HG03108 (cell line): ENCODE results near the gene LY6G5B.
A peak's percentile ranks its signal among the peaks of the same experiment; 100 is the strongest.

Experiments
- ATAC-seq: cut with Tn5 transposase; IDR thresholded peaks from one replicate; pipeline ENCODE4 v1.9.1; 2021; ENCODE audit warnings: moderate library complexity; ENCODE audit not compliant: unreplicated experiment

LY6G5B gene

DNA sequence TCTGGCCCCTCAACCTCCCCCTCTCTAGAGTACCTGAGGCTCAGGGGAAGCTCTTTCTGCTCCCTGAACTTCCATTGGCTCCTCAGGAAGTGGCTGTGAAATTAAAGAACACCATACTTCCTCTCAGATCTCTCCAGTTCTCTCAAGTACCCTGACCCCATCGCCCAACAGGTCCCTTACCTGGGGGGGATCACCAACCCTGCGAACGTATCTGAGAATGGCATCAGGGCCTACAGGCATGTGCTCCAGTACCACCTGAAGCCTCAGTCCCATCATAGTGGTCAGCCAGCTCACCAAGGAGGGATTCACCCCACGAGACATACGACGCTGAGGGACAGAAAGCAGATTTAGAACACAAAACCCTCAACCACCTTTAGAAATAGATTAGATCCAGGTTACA lies 29.2 kb upstream of the LY6G5B start:
- ATAC-seq: no peak

DNA sequence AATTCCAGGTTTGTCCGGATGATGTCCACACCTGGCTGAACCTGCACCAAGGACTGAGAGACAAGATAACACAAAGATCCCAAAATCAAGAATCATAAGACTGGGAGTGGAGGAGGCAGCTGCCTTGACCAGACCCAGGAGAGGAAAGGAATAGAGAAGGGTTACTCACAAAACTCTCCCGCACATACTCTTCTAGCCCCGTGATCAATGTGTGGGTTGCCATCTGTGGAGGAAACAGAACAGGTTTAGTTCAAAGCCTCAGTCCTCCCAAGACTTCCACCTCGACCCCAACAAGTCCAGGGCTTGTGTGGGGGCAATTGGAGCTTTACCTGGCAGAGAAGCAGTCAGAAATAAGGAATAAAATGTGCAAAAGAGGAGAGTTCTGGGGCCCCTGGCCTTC lies 28.4 kb upstream of the LY6G5B start:
- ATAC-seq: no peak

GRCh38 chr6:31642798-31643570 lies 26.8 kb upstream of the LY6G5B start:
- no peak for ATAC-seq

DNA sequence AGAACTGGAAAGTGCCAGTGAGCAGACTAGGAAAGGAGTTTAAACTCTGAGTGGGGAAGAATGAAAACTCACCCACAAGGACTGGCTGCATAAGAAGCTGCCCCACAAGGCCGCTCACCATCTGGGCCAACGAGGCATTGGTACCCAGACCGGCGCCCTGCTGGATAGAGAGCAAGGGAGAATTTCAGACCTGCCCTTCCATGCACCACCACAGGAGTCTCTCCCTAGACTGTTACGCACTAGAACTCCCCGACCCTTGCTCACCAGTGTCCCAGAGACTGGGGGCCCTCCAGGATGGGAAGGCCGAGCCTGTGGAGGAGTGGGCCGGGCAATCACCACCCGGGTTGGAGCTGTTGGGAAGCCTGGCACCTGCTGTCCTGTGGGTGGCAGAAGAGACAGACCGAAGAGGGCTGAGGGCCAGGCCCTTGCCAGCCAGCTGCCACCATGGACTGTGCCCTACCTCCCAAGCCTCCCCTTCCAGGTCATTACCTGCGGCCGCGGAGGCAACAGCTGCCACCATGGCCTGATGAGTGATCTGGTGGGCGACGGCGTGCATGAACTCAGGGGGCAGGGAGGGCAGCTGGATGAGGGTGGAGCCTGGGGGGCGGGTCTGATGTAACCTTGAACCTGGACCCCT lies 25.8 kb upstream of the LY6G5B start:
- no peak for ATAC-seq

- no peak for ATAC-seq
These were observed 24.5 kb upstream of the LY6G5B start for GRCh38 chr6:31645325-31645724.

- peak; percentile 17 for ATAC-seq
These were observed 18.1 kb upstream of the LY6G5B start for GRCh38 chr6:31651602-31652191.

- peak; percentile 53 for ATAC-seq
These were observed 16.7 kb upstream of the LY6G5B start for GRCh38 chr6:31652925-31653724.

DNA sequence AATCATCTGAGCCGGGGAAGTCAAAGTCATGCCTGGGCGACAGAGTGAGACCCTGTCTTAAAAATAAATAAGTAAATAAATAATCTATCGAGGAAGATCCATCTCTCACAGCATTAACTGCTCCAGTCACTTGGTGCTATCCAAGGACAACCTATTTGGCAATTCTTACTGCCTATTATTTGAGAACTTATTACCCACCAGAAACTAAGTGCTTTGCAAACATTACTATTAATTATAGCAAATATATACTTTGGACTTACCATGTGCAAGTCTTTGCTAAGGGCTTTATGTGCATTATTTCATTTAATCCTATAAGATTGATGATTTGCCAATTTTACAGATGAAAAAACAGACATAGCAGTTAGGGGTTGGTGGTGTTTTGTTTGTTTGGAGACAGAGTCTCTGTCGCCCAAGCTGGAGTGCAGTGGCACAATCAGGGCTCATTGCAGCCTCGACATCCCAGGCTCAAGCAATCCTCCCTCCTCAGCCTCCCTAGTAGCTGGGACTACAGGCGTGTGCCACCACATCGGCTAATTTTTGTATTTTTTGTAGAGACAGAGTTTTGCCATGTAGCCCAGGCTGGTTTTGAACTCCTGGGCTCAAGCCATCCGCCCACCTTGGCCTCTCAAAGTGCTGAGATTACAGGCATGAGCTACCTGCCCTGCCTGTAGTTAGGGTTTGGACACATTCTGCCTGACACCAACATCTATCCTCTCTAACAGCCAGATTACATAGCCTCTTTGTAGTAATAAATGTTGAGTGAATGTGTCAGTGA lies 15.0 kb upstream of the LY6G5B start:
- ATAC-seq: no peak

GRCh38 chr6:31655349-31656237 lies 14.2 kb upstream of the LY6G5B start, which contains the start of gene APOM:
Gene APOM, plus strand, starts transcription at chr6:31655894. Its CDS starts 73 bp downstream, at chr6:31655967.
- no peak for ATAC-seq

DNA sequence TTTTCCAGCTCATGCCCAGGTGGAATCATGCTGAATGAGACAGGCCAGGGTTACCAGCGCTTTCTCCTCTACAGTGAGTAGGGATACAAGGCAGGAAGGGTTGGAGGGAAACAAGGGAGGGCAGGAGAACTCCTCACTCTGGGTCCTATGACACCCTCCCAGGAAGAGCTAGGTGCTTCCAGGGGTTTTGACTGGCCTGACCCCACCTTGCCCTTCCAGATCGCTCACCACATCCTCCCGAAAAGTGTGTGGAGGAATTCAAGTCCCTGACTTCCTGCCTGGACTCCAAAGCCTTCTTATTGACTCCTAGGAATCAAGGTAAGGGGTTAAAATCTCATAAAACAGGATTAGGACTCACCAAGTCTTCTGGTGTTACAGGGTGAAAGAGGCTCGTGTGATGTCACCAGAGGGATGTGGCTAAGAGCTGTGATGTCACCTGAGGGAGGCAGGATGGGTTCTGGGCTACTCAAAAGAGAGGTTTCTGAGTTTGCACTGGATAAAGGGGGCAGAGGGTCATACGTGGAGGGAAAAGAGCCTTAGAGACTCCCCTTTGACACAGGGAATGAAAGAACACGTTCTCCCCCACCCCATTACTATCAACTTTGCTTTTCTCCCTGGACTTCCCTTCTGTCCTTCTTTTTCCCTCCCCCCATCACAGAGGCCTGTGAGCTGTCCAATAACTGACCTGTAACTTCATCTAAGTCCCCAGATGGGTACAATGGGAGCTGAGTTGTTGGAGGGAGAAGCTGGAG lies 12.2 kb upstream of the LY6G5B start:
- ATAC-seq: no peak

DNA sequence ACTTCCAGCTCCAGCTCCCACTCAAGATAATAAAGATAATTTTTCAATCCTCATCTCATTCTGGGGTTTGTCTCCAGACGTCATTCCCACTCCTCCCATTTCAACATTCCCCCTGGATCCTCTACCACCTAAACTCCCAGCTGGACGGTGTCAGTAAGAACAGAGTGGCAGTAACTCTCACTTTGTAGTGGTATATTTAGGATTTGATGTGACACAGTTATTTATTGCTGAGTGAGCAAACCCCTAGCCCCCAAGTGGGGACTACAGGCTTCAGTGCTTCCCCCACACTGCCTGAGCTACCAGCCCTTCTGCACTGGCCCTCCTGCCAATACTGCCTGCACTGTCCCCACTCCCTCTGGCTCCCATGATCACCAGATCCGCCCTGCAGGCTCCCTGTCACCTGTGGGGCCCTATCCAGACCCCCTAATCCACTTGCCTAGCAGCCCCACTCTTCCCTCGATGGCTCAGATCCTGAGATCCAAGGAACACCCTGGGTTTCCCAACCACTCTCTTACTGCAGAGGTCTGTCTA lies 11.6 kb upstream of the LY6G5B start:
- ATAC-seq: no peak

DNA sequence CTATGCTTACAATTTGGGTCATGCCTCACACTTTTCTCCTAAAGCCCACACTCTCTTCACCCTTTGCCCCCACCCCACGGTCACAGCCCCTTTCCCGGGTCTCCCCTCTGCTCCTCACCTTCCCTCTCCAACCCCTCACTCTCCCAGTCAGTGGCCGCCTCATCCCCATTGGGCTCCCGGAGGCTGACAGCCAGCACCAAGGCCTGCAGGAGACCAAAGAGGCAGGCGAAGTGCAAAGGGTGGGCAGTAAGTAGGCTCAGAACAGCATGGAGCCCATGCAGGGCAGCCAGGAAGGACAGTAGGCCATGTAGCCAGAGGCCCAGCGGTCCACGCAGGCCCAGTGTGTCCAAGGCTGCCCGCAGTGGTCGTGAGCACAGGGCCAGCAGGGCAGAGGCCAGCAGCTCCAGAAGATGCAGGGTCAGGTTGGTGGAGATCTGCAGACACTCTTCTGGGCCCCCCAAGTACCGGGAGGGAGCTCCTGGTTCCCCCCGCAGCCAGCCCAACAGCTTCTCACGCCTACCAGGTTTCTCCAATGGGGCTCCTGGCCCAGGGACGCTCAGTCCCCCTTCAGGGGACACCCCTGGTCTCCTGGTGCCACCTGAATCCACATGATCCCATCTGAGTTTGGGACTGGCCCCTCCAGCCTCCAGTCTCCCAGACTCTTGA lies 10.7 kb upstream of the LY6G5B start:
- ATAC-seq: no peak

- ATAC-seq: no peak
These were observed 10.0 kb upstream of the LY6G5B start for GRCh38 chr6:31659649-31660380.

DNA sequence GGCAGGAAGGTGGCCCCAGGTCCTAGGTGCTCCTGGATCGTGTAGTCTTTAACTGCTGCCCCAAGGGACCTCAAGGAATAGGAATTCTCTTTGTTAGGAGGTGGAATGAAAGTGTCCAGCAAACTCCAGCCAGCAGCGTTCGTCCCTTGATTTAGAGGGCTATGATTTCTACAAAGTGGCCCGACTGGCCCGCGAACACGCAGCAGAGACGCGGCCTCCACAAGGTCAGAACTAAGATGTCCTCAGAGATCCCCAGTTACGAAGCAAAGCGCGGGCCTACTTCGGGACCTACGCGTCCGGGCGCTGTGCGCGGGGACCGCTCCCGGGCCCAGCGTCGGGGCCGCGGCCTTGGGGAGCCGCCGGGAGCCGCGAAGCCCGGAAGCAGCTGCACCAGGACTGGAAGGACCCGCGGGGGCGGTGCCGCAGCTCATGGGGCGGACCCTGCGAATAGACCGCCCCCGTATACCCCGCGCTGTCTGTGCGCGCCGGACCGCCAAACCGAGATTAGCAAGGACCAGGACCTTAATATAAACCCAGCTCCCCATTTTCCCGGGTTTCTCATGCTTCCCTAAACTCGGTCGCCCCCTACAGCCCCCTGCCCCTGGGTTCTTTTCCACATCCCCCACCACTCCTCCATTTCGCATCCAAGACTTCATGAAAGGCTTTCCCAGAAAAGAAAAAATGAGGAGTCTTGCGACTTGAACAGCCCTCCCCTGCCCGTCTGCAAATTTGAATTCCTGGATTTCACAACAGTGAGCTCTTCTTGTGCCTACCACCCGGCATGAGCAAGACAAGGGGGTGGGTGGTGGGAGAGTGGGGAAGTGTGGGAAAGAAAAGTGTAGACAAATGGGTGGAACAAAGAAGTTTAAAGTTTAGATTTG lies 9.2 kb upstream of the LY6G5B start, which contains the start of gene C6orf47:
Gene C6orf47, minus strand, starts transcription at position 398 of the 881 bp plus-strand sequence. CDS start 831 bp downstream, outside the sequence.
- ATAC-seq: peak; percentile 48

- no peak for ATAC-seq
These were observed 8.3 kb upstream of the LY6G5B start for GRCh38 chr6:31661262-31662123.
